SH-SY5Y (cell line): ENCODE measurements around the gene XYLT1.

ENCODE experiments used
- GATA2 ChIP-seq: IDR thresholded peaks from 2 replicates; pipeline ENCODE4 v1.6.1; 2011; ENCODE audit warnings: mild to moderate bottlenecking, low read depth, low read length
- GATA3 ChIP-seq: IDR thresholded peaks from 2 replicates; pipeline ENCODE4 v1.6.1; 2011; ENCODE audit warnings: low read depth, mild to moderate bottlenecking, low read length, moderate library complexity

XYLT1 gene

GRCh38 chr16:17162560-17162959 is 308.2 kb downstream of the XYLT1 start:
- TF ChIP-seq GATA3 (no peak), GATA2 (no peak)

DNA sequence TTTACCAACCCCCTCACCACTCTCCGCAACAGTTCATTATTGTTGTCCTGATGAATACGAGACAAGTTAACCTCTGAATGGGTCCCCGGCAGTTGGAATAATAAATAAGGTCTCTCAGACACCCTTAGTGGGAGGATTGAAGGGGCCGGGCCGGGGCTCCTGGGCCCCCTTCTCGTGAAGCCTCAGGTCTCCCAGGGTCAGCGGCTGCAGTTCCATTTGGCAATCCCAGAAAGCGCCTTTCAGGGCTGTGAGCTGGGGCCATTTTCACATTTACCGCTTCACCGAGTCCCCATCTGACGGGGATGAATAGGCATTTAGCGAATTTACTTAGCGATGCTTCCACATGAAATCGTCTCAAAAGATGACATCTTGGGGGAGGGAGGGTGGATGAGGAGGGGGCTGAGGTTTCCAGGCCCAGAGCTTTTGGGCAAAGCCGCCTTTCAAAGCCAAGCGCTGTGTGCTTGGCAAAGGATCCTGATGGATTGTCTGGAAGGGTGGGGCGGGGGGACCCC is 309.8 kb downstream of the XYLT1 start:
- TF ChIP-seq GATA3 (no peak), GATA2 (no peak)

DNA sequence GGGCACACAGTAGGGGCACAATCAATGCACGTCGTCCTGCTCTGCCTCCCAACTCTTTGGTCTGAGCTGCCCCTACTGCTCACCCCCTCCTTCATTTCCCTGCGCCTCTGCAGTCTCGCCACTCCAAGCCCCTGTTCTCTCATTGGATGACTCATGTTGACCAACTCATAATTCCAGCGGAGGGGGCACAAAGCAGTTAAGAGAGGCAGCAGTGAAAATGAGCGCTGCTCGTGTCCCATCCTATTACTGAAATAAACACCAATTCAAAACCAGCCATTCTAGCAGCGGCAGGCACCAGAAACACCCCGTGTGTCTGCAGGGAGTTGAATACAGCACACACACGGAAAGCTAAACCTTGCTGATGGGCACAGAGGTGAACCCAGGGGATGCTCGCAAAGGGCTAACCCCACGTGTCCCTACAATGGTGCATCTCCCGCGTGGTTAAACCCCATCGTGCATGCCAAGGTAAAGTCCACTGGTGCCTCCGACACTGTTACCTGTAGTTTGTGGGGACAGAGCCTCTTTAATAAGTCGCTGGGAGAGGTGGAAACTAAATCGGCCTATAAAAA is 310.4 kb downstream of the XYLT1 start:
- no peak for TF ChIP-seq GATA2
- no peak for TF ChIP-seq GATA3

GRCh38 chr16:17159617-17160016 is 311.1 kb downstream of the XYLT1 start:
- TF ChIP-seq GATA2 (no peak), GATA3 (no peak)

DNA sequence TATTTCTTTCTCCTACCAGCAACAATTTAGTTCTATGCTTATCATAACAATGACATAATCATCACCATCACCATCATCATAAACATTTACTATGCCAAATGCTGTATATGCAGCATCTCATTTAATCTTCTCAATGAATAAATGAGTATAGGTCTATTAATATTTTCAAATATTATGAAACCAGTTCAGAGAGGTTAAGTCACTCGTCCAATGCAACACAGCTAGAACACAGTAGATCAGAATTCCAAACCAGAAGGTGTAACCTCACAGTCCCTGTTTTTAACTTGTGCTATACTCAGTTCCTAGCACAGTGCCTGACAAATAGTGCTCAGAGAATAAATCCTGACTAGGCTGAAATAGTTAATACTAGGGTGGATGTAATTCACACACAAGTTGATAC is 314.8 kb downstream of the XYLT1 start:
- no peak for TF ChIP-seq GATA2
- TF ChIP-seq GATA3 = no peak

- TF ChIP-seq GATA2 (no peak), GATA3 (no peak)
Observed at GRCh38 chr16:17155485-17155884, 315.3 kb downstream of the XYLT1 start.

- no peak for TF ChIP-seq GATA2
- no peak for TF ChIP-seq GATA3
Observed at GRCh38 chr16:17154981-17155380, 315.8 kb downstream of the XYLT1 start.

DNA sequence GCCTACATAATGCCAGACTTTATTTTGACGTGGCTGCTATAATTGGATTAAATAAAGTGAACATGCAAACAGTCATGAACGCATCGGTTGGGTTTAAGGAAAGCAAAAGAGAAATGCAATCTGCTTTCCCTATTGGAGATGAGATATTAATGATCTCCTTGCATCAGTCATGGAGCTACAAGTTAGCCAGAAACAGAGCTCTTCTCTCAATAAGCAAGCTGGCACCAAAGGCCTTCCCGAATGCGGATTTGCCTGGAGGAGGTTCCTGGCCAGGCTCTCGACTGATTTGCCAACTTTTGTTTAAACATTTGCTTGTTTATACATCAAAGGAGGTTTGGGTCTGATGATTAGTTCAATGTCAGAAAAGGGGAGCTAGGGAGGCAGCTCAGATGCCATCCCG is 318.4 kb downstream of the XYLT1 start:
- TF ChIP-seq GATA3 (no peak), GATA2 (no peak)

DNA sequence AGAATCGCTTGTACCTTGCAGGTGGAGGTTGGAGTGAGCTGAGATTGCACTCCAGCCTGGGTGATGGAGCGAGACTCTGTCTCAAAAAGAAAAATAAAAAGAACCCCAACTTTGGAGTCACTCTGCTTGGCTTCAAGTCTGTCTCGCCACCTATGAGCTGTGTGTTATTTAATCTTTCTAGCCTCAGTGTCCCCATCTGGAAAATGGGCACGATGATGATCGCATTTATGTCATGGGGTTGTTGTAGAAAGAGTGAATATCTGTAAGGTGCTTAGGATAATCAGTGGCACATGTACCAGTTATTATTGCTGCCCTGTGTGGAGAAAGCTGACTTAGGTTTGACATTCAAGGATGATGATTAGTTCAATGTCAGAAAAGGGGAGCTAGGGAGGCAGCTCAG is 319.4 kb downstream of the XYLT1 start:
- TF ChIP-seq GATA2 (no peak), GATA3 (no peak)

GRCh38 chr16:17149904-17150483 is 320.8 kb downstream of the XYLT1 start:
- no peak for TF ChIP-seq GATA2
- no peak for TF ChIP-seq GATA3

GRCh38 chr16:17147942-17148341 is 322.8 kb downstream of the XYLT1 start:
- TF ChIP-seq GATA3 (no peak), GATA2 (no peak)

GRCh38 chr16:17145029-17145428 is 325.7 kb downstream of the XYLT1 start:
- TF ChIP-seq GATA2 (no peak; the same call in 1 of the 2 replicates), GATA3 (no peak)

DNA sequence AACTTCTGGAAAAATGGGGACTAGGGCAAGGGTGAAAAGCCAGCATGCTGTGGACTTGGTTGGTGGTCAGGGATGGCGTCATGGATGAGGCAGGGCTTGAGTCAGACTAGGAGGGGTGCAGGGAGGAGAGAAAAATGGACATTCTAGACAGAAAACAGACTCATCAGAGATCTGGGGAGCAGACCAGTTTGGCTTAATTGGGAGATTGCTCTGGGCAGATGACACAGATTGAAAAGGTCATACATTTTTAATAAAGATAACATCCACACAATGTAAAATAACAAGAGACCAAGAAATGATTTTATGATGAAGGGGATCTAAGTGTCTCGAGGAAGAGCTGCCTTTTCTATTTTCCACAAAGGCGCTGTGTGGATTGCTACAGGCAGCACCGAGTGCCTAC is 326.3 kb downstream of the XYLT1 start:
- TF ChIP-seq GATA2 (no peak), GATA3 (no peak)

DNA sequence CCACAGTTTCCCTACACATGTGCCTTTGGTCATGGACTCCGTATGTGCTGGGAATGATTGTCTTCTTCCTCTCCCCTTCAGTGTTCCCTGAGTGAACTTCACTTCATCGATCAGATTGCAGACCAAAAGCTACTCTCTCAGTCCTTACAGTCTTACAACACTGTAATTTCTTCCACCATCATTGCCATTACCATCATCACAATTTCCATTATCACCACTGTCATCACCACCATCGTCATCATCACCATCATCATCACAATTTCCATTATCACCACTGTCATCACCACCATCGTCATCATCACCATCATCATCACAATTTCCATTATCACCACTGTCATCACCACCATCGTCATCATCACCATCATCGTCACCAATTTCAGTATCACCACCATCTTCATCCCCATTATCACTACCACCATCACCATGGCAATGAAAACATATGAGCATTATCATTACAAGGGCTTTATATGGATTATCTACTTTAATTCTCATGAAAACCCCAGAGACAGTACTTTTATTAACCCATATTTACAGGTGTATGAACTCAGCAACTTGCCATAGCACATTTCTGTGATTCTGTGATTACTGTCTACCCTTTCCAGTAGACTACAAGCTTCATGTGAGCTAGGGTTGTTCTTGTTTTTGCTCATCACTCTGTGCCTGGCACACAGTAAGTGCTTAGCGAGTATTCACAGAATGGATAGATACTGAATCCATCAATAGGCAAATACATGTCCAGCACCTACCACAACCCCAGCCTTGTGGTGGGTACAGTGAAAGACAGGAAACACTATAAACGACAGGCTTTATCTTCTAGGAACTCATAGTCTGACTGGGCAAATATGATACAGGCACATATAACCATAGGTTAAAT is 327.0 kb downstream of the XYLT1 start:
- TF ChIP-seq GATA2 = no peak
- no peak for TF ChIP-seq GATA3

- TF ChIP-seq GATA2 = no peak
- TF ChIP-seq GATA3 = no peak
Observed at GRCh38 chr16:17138801-17139200, 332.0 kb downstream of the XYLT1 start.
